ENCODE results near the gene DPYSL3.

The DPYSL3 gene

GRCh38 chr5:147361441-147362175 is 148.3 kb downstream of the DPYSL3 start:
- no peak for FAIRE-seq

- FAIRE-seq, result no peak
These were observed 149.1 kb downstream of the DPYSL3 start for GRCh38 chr5:147360816-147361215.

- no peak for FAIRE-seq
These were observed 150.3 kb downstream of the DPYSL3 start for GRCh38 chr5:147359581-147359980.

- no peak for FAIRE-seq
These were observed 150.8 kb downstream of the DPYSL3 start for GRCh38 chr5:147359101-147359500.

GRCh38 chr5:147349241-147349640 is 160.6 kb downstream of the DPYSL3 start:
- FAIRE-seq, result no peak

- FAIRE-seq, result no peak
These were observed 161.4 kb downstream of the DPYSL3 start for GRCh38 chr5:147348451-147348850.

GRCh38 chr5:147348046-147348445 is 161.8 kb downstream of the DPYSL3 start:
- FAIRE-seq, result no peak

GRCh38 chr5:147346006-147346561 is 163.8 kb downstream of the DPYSL3 start:
- FAIRE-seq, result no peak

- no peak for FAIRE-seq
These were observed 165.0 kb downstream of the DPYSL3 start for GRCh38 chr5:147344861-147345260.

- no peak for FAIRE-seq
These were observed 168.5 kb downstream of the DPYSL3 start for GRCh38 chr5:147341345-147341744.

- FAIRE-seq, result no peak
These were observed 168.9 kb downstream of the DPYSL3 start for GRCh38 chr5:147340941-147341340.
